Measurements from ENCODE around the gene PILRA.
"Not testable (repeated sequence)": the region's sequence is repeated elsewhere in the genome, so short reads cannot be mapped to it uniquely, and the experiment has no call there.

Gene PILRA

DNA sequence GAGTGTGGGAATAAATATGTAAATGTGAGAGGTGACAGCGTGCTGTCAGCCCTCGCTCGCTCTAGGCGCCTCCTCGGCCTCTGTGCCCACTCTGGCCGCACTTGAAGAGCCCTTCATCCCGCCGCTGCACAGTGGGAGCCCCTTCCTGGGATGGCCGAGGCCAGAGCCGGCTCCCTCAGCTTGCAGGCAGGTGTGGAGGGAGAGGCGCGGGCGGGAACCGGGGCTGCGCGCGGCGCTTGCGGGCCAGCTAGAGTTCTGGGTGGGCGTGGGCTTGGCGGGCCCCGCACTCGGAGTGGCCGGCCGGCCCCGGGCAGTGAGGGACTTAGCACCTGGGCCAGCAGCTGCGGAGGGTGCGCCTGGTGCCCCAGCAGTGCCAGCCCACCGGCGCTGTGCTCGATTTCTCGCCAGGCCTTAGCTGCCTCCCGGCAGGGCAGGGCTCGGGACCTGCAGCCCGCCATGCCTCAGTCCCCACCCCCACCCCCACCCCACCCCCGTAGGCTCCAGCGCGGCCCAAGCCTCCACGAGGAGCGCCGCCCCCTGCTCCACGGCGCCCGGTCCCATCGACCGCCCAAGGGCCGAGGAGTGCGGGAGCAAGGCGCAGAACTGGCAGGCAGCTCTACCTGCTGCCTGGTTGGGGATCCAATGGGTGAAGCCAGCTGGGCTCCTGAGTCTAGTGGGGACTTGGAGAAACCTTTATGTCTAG, 8.4 kb downstream of the PILRA start:
- not testable (repeated sequence) for DNase-seq

DNA sequence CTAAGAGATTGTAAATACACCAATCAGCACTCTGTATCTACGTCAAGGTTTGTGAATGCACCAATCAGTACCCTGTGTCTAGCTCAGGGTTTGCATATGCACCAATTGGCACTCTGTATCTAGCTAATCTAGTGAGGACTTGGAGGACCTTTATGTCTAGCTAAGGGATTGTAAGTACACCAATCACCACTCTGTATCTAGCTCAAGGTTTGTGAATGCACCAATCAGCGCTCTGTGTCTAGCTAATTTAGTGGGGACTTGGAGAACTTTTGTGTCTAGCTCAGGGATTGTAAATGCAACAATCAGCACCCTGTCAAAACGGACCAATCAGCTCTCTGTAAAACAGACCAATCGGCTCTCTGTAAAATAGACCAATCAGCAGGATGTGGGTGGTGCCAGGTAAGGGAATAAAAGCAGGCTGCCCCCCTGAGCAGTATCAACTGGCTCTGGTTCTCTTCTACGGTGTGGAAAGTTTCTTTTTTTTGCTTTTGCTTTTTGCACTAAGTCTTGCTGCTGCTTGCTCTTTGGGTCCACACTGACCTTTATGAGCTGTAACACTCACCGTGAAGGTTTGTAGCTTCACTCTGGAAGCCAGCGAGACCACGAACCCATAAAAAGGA, 9.1 kb downstream of the PILRA start:
- DNase-seq = not testable (repeated sequence)

DNA sequence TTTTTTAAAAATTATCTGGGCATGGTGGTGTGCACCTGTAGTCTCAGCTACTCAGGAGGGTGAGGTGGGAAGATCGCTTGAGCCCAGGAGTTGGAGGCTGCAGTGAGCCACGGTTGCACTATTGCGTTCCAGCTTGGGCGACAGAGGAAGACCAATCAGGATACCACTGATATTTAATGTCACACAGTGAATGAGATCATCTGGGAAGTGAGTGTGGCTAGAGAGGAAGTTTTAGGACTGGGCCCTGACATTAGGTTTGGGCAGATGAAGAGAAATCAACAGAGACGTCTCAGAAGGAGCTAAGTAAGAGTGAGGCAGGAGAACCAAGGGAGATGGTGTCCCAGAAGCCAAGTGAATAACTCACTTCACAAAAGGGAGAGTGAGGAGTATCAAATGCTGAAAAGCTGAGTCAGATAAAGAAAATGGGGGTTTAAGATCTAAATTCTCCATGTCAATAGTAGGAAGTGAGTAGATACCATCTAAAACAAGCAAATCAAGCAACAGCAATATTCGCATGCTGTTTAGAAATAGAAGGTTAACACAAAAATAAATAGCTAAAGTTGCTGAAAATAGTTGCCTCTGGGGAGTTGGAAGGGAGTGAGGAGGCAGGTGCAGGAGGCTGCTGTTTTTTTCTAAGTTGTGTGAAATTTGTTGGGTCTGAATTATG, 11.5 kb downstream of the PILRA start:
- DNase-seq = no peak

DNA sequence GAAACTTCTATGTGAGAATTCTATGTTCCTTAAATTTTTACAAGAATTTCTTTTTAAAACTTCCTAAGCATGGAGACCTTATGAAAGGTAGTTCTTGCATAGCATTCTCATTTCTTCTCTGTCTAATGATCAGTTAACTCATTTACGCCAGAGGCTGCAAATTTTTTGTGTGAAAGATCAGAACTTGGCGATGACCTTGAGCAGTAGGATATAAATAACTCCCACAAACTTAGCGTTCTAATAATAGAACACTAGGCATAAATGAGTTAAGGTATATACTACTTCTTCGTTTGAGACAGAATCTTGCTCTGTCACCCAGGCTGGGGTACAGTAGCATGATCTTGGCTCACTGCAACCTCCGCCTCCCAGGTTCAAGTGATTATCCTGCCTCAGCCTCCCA, 13.7 kb downstream of the PILRA start:
- no peak for DNase-seq

DNA sequence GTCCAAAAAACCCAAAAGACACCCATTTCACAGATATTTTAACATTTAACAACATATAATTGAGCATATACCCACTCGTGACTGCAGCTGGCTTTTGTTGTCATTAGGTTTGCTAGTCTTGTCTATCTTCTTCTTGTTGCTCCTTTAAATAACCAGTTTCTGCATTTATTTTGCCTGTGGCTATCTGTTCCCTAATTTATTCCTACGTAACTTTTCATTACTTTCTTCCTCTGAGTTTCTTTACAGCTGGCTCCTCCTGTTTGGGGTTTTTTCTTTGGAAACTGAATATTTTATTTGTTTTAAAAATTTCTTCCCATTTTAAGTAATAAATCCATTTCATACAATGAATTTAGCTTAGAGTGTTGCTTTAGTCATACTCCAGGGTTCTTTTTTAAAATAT, 14.4 kb downstream of the PILRA start:
- no peak for DNase-seq

DNA sequence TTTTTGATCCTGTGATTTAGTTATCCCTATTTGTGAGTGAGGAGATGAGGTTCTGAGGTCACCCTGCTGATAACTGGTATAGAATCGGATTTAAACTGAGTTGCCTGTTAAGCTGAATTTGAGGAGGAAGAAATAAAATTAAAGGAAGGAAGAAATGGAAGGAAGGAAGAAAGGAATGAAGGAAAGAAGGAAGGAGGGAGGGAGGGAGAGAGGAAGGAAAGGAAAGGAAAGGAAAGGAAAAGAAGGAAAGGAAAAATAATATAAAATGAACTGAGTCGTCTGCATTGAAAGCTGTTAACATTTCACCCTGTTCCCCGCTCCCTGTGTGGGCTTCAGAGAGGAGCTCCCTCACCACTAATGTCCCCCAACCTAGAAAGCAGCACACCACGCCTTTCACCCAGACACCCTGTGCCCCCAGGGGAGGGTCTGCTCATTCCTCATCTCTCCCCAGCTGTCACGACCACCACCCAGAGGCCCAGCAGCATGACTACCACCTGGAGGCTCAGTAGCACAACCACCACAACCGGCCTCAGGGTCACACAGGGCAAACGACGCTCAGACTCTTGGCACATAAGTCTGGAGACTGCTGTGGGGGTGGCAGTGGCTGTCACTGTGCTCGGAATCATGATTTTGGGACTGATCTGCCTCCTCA, 16.3 kb downstream of the PILRA start:
- no peak for DNase-seq

DNA sequence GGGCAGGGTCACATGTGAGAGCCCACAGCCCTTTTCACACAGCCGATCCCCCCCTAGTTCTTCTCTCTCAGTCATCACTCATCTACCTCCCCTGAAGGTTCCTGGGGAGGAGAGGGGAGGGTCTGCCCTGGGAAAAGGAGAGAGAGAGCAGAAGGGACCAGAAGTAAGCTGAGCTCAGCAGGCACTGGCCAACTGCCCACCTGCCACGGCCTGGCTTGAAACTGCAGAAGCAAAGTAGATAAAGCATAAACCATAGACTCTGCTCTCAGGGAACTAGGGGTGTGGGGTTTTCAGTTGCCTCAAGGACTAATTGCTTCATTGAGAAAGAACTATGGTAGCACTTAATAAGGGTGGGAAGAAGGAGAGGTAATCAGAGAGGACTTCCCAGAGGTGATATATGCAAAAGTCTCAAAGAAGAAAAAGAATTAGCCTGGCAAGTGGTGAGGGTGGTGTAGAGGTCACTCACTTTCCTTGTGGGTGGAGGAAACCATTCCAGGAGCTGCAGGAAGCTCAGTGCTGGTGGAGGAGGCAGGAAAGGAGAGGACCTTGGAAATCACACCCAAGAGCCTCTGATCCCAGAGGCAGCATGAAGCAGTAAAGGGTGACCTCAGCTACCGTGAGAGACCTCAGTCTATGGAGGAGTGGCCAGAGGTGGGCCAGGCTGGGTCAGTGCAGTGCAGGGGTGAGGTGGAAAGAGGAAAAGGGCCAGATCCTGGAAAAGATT, 17.2 kb downstream of the PILRA start:
- no peak for DNase-seq

DNA sequence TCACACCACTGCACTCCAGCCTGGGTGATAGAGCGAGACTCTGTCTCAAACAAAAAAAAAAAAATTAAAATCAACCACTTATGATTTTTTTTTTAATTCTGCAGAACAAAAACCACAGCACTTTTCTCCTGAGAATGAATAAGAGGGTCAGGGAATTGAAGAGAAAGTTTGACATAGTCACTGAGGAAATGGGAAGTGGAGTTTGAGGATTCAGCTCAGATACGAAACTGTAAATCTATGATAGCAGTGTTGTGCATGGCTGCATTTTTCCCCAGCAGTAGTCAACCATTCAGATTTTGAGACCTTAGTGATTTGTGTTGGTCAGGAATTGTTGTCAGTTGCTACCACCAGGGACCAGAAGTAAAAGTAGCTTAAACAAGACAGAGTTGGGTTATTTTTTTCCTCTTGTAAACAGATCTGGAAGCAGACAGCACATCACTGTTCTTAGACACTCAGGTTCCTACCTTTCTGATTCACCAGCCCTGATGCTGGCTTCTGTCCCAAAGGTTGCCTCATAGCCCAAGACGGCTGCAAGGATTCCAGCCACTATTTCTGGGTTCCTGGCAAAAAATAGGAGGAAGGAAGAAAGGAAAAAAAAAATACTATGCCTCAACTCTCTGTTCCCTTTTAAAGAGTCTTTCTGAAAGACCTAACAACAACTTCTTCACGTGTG, 20.1 kb downstream of the PILRA start:
- DNase-seq = no peak

DNA sequence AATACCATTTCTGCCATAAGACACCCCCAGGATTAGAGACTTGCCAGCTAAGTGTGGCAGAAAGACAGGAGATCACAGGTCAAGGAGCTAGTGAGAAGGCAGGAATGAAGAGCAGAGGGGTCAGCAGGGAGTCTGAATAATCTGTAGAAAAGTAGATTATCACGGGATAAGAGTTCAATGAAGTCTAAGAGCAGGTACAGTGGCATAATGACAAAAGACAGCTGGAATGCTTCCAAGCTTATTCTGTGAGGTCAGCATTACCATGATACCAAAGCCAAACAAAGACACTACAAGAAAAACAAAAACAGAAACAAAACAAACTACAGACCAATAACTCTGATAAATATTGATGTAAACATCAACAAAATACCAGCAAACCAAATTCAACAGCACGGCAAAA, 20.8 kb downstream of the PILRA start:
- DNase-seq = no peak

DNA sequence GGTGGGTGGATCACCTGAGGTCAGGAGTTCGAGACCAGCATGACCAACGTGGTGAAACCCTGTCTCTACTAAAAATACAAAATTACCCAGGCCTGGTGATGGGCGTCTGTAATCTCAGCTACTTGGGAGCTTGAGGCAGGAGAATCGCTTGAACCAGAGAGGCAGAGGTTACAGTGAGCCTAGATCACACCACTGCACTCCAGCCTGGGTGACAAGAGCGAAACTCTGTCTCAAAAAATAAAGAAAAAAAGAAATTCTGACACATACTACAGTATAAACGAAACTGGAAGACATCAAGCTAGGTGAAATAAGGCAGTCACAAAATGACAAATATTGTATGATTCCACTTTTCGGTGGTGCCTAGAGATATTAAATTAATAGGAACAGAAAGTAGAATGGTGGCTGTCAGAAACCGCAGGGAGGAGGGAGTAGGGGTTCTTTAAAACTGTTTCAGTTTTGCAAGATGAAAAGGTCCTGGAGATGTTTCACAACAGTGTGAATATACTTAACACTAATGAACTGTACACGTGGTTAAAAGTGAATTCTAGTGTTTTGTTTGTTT, 23.2 kb downstream of the PILRA start:
- DNase-seq = no peak

DNA sequence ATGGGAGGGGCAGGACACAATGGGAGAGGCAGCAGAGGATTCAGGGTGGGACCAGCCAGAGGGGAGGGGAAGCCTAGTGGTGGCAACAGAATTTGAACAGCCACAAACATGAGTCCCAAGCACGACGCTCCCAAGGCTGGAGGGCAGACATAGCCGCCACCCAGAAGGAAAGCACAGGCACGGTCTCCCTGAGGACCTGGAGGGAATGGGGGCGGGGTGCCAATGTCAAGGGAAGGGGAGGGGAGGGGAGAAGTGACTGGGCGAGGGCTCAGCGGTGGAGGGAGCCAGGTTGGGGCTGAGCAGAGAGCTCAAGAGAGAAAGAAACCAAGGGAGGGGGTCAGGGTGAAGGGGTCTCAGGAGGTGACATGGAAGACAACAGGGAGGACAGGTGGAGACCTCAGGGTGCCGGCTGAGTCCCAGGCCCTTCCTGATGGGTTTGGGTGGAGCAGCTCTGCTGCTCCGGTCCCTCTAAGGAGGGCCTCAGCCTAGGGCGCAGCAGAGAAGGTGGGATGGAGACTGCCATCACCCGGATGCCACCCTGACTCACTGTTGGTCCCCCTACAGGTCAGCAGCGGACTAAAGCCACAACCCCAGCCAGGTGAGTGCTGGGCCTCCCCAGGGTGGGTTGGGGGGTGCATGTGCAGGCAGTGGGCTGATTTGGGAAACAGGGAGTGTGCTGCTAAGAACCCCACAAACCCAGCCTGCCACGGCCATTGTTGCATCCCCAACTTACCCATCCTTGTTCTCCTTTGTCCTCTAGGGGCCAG, 24.2 kb downstream of the PILRA start:
- DNase-seq = no peak

DNA sequence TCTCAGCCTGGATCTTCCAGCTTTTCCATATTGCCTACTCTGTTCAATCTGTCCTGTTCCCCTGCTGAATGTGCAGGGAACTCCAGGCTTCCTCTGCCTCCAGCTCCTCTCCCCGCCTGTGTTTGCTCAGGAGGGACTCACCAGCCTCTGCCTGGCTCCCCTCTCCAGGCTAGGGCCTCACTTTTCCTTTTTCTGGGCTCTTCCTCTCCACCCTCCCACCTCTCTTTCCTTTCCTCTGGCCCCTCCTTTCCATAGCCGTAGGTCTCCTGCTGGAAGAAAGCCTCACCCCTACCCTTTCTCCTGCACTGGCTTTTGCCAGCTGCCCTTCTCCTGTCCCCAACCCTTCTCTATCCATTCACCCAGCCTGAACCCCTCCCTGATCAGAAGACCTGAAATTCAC, 25.0 kb downstream of the PILRA start:
- no peak for DNase-seq

DNA sequence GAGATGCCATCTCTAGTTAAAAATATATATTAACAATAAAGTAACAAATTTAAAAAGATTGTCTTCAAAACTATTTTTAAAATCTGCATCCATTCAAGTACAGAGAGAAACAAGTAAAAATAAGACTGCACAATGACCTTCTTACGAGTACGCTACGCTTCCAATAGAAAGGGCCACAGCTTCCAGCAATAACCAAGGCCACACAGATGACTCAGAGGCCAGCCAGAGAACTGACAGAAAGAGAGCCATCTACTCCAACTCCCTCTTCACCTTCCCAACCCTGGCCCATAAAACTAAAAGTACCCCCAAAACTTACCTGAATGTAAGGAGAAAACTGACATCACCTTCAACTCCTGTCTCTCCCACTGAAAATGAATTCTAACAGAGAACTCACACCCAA, 26.8 kb downstream of the PILRA start:
- DNase-seq = no peak

DNA sequence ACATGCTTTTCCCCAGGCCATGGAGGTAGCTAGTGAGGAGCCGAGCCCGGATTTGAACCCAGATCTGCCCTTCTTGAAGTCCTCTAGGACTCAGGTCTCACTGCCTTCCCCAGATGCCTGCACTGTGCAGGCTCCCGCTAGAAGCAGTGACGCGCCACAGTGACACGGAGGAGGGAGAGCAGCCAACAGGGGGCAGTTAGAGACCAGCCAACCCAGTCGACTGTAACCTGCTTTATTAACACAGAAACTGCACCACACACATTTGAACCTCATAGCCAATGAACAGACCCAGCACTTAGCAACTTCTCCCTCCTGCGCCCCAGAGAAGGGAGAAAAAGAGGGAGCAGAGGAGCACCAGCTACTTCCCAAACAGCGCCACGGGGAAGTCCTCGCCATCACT, 27.4 kb downstream of the PILRA start:
- no peak for DNase-seq

DNA sequence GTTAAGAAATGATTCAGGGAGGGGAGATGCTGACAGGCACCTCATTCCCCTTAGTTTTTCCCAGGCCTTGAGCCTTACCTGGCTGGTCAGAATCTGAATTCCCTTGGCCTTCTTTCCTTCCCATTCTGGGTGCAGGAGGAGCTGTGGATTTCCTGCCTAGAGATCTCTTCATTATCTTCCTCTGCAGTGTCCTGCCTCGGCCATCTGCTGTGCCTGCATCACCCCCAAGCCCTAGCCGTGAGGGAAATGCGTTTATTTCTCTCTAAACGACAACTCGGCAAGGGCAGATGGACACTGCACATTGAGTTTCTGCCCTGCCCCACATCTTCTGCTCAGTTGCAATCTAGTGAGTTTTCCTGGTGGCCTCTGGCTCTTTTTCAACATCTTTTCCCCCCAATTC, 28.5 kb downstream of the PILRA start:
- DNase-seq = no peak

DNA sequence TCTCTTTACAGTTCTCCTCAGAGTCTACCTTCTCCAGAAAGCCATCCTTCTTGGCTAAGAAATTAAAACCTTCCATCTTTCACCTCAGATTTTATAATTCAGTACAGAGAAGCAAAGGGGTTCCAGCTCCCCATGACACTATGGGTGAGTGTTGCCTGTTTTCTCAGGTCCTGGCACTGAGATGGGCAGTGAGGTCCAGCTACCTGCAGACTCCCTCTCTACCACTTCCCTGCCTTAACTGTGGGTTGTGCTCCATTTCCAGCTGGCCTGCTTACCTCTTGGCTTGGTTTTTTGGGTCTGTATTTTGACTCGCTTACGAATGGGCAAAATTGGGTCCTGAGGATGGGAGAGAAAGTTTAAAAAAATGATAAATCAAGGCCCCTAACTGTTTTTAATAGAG, 29.0 kb downstream of the PILRA start:
- DNase-seq = no peak

DNA sequence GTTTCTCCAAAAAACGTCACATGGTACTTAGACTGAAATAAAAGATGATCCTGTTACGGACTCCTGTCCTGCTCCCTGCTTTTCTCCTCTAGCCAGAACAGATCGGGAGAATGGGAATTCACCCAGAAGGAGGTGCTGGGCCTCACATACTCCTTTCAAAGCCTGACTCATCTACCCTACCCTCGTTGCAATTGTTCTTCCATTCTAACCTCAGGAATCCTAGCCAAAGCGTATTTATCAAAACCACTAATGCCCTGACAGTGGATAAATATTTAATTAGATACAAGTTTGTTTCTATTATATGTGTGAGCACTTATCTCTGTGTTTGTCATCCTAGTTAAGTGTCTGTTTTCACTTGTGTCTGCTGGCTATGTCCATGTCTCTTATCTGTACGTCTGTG, 33.5 kb downstream of the PILRA start:
- DNase-seq = no peak

DNA sequence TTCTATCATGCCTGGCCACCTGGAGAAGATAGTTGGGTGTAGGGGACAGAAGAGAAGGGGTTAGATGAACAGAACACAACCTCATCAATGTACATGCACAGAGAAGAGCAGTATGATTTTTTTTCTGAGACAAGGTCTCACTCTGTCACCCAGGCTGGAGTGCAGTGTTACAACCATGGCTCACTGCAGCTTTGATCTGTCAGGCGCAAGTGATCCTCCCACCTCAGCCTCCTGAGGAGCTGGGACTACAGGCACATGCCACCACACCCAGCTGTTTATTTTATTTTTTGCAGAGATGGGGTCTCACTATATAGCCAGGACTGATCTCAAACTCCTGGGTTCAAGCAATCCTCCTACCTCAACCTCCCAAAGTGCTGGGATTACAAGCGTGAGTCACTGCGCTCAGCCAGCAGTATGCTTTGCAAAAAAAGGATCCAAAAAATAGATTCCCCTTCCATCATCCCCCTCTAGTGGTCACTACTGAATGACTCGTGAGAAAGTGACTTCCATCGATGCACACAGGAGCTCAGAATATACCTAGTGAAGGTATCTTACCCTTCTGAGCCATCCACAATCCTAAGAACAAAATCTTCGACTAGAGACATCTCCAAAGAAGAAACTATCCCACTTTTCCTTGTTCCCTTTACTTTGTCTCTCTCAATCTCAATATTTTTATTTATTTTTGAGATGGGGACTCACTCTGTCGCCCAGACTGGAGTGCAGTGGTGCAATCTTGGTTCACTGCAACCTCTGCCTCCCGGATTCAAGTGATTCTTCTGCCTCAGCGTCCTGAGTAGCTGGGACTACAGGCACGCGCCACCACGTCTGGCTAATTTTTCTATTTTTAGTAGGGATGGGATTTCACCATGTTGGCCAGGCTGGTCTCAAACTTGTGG, 34.2 kb downstream of the PILRA start:
- no peak for DNase-seq

DNA sequence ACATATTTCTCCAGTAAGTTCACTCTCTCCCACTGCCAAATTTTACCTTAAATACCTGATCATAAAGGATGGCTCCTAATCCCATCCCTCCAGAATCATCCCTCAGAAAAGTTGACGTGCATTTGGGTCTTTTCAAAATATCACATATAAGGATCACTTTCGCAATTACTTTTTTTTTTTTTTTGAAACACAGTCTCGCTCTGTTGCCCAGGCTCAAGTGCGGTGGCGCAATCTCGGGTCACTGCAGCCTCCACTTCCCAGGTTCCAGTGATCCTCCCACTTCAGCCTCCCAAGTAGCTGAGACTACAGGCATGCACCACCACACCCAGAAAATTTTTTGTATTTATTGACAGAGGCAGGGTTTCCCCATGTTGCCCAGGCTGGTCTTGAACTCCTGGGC, 37.8 kb downstream of the PILRA start:
- DNase-seq = no peak

DNA sequence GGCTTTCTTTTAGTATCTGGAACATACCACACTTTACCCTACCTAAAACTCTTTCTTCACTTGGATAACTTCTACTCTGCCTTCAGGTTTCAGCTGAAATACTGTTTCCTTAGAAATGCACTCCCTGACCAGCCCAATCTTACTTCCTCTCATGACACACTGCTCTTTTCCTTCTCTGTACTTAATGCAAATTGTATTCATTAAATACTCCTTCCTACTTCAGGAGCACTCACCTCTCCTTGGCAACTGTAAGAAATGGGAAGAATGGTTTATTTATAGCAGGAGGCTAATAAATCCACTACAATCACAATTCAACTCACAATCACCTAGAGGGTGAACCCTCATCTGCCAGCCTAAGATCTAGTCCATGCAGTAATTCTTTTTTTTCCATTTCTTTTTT, 40.1 kb downstream of the PILRA start:
- DNase-seq = no peak
